Lung (tissue), 12 donors: Measurements from ENCODE around the gene TRIM17. TPM values are rescaled to one million over a fixed set of nuclear protein-coding genes. Genes with fewer than 3 reads are reported as not detected.
A peak's percentile ranks its signal among the peaks of the same experiment; 100 is the strongest.

Source experiments
- ATAC-seq: fragments of 200-7000 bp; cut with Tn5 transposase; one replicate; pipeline ENCODE4 v1.9.1; 2020; ENCODE audit warnings: moderate number of reproducible peaks; ENCODE audit not compliant: insufficient read depth, low FRiP score
- DNase-seq, 3 donors: peaks; one replicate each; pipeline ENCODE4 v3.0.0-alpha.2; 2013 to 2017
- H3K27ac ChIP-seq, 2 donors: one replicate each; pipeline ENCODE4 v1.5.1; 2013; ENCODE audit warnings: mild to moderate bottlenecking in 2 of 2, moderate library complexity in 2 of 2, control low read depth in 1 of 2, inconsistent platforms in 1 of 2, low read depth in 1 of 2, low read length in 1 of 2
- H3K27me3 ChIP-seq, 3 donors: one replicate each; pipeline ENCODE4 v1.5.1; 2013; ENCODE audit warnings: low read length in 2 of 3; ENCODE audit not compliant: control insufficient read depth in 3 of 3, insufficient read depth in 3 of 3
- H3K36me3 ChIP-seq, 4 donors: one replicate each; pipeline ENCODE4 v1.5.1; 2013; ENCODE audit warnings: low read length in 4 of 4, mild to moderate bottlenecking in 1 of 4, moderate library complexity in 1 of 4; ENCODE audit not compliant: control insufficient read depth in 4 of 4, insufficient read depth in 4 of 4
- H3K4me1 ChIP-seq, 5 donors: one replicate each; pipeline ENCODE4 v1.5.1; 2013; ENCODE audit warnings: low read length in 5 of 5, mild to moderate bottlenecking in 2 of 5, moderate library complexity in 1 of 5; ENCODE audit not compliant: control insufficient read depth in 5 of 5, insufficient read depth in 5 of 5
- H3K4me3 ChIP-seq: one replicate; pipeline ENCODE4 v1.5.1; 2013; ENCODE audit warnings: mild to moderate bottlenecking, control low read depth, moderate library complexity
- H3K9ac ChIP-seq, 2 donors: one replicate each; pipeline ENCODE4 v1.5.1; 2013; ENCODE audit warnings: low read length in 2 of 2, control low read depth in 1 of 2; ENCODE audit not compliant: insufficient read depth in 1 of 2
- H3K9me3 ChIP-seq, 4 donors: one replicate each; pipeline ENCODE4 v1.5.1; 2013; ENCODE audit warnings: low read length in 3 of 4, mild to moderate bottlenecking in 1 of 4, moderate library complexity in 1 of 4; ENCODE audit not compliant: control insufficient read depth in 4 of 4, insufficient read depth in 3 of 4
- WGBS, 2 donors: extraction: QIAGEN DNeasy Blood & Tissue Kit; methylation state at CpG; one replicate each; pipeline ENCODE4 v1.1.7; 2013; 5-methylcytosine and 5-hydroxymethylcytosine counted together
- polyA plus RNA-seq, 2 donors: library from polyadenylated mRNA; stranded (reverse); fragments of 200-250 nt; gene quantifications; one replicate each; pipeline ENCODE4 v1.2.1, GENCODE V29; 2013
- total RNA-seq, 2 donors: library from RNA; depleted of rRNA in 1 of 2; stranded (reverse); fragments of >200 nt in 1 of 2; gene quantifications; one replicate each; pipeline ENCODE4 v1.2.1, GENCODE V29; 2014 to 2021
- TF ChIP-seq, protein P1 (sequence below): IDR thresholded peaks from 2 replicates; pipeline ENCODE4 v1.5.1; 2012; ENCODE audit warnings: mild to moderate bottlenecking; ENCODE audit errors: control extremely low read depth, extremely low read depth
- donor health status: control.
- donor health status: control.
- donor health status: Bipolar disorder and iron deficiency.
- donor health status: healthy.
- donor health status: DM: yes; HTN: yes; CAD: no.

Gene TRIM17
- total and polyA plus RNA-seq, 4 donors: 1.0 to 3.3 (median 1.8) TPM

- TF ChIP-seq, protein P1, sequence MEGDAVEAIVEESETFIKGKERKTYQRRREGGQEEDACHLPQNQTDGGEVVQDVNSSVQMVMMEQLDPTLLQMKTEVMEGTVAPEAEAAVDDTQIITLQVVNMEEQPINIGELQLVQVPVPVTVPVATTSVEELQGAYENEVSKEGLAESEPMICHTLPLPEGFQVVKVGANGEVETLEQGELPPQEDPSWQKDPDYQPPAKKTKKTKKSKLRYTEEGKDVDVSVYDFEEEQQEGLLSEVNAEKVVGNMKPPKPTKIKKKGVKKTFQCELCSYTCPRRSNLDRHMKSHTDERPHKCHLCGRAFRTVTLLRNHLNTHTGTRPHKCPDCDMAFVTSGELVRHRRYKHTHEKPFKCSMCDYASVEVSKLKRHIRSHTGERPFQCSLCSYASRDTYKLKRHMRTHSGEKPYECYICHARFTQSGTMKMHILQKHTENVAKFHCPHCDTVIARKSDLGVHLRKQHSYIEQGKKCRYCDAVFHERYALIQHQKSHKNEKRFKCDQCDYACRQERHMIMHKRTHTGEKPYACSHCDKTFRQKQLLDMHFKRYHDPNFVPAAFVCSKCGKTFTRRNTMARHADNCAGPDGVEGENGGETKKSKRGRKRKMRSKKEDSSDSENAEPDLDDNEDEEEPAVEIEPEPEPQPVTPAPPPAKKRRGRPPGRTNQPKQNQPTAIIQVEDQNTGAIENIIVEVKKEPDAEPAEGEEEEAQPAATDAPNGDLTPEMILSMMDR: no peak
- DNase-seq: no peak
- H3K27ac ChIP-seq: no peak overlapping the region
- peaks cover 0 to 6% (median 2%) of the 10 kb centered on the region in 4 donors for H3K36me3 ChIP-seq
- WGBS, 2 donors: 95 to 97% methylated on average over 27 of the region's 27 CpGs
- no peak for ATAC-seq
- no peaks in the 10 kb centered on the region for H3K27me3 ChIP-seq
- no peak overlapping the region for H3K9ac ChIP-seq
- peaks cover 0 to 25% (median 11%) of the 10 kb centered on the region in 5 donors for H3K4me1 ChIP-seq
- H3K9me3 ChIP-seq: no peaks in the 10 kb centered on the region
- no peak overlapping the region for H3K4me3 ChIP-seq
These were observed 8.4 kb downstream of the TRIM17 start for GRCh38 chr1:228408041-228408868.

DNA sequence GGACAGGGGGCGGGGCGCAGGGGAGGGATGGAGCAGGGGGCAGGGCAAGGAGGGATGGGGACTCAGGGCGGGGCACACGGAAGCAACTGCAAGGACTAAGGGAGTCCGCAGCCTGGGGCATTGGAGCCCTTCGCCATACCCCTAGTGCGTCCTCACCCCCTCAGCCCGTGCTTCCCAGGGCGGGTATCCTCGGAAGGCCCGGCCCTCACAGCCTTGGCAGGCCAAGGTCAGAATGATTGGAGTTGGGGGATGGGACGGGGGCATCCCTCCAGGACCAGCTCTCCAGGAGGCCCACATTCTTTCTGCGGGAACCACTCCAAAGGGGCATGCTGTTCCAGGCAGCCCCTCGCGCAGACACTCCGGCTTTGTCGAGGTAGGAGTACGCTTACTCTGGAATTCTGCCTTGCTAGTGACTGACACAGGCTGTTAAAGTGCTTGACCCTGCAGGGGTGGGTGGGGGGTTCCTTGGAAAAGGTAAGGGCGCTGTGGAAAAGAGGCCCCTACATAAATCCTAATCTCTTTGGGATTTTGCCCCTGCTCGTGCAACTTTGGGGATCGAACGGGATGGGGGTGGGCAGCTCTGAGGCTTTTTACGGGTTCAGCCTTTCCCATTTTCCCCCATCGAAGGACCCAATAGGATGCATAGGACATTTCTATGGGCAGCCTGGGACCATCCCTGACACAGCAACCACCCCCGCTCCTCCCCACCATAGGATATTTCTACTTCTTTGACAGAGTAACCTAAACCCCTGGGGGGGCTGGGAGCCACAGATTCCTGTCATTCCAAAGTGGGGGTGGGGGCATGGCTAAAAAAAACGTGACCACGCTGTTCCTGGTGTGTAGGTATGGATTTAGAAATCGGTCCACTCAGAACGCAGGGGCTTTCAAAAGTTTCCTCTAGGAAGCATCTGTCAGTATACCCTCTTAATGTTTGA lies 9.3 kb downstream of the TRIM17 start:
- TF ChIP-seq, protein P1: no peak
- peak overlapping the region; percentile 69 for H3K4me3 ChIP-seq
- H3K27ac ChIP-seq: peak overlapping the region; percentile 3 to 79
- DNase-seq (no peak), ATAC-seq (peak; percentile 1)
- no peaks in the 10 kb centered on the region for H3K27me3 ChIP-seq
- 21 to 31% methylated on average over 25 to 29 of the region's 29 CpGs for WGBS, 2 donors
- H3K9me3 ChIP-seq: no peaks in the 10 kb centered on the region
- H3K9ac ChIP-seq: peak overlapping the region in 1 of 2 donors; percentile 52
- H3K36me3 ChIP-seq: peaks cover 0 to 6% (median 2%) of the 10 kb centered on the region in 4 donors
- peaks cover 0 to 25% (median 11%) of the 10 kb centered on the region in 5 donors for H3K4me1 ChIP-seq

GRCh38 chr1:228405979-228406228 lies 10.8 kb downstream of the TRIM17 start:
- DNase-seq (no peak), ATAC-seq (peak; percentile 3)
- Histone ChIP-seq H3K4me1 (peaks cover 0 to 25% (median 11%) of the 10 kb centered on the region in 5 donors), H3K4me3 (peak overlapping the region; percentile 94), H3K27ac (peak overlapping the region; percentile 89 to 93), H3K27me3 (no peaks in the 10 kb centered on the region), H3K36me3 (peaks cover 0 to 11% (median 4%) of the 10 kb centered on the region in 4 donors), H3K9ac (no peak overlapping the region), H3K9me3 (no peaks in the 10 kb centered on the region)
- TF ChIP-seq, protein P1: no peak
- 1% methylated on average over 20 to 21 of the region's 21 CpGs for whole genome bisulfite sequencing, 2 donors
